GM23248 (cell line): Measurements from ENCODE around the gene PALD1.

Experiments
- EZH2 ChIP-seq: fragments of 200-600 bp; sonication (generic); IDR thresholded peaks from 2 replicates; pipeline ENCODE4 v1.6.1; 2018; ENCODE audit warnings: antibody characterized with exemption, mild to moderate bottlenecking; ENCODE audit not compliant: insufficient read depth, poor library complexity, severe bottlenecking
- EZH2phosphoT487 ChIP-seq: fragments of 200-600 bp; sonication (generic); IDR thresholded peaks from 2 replicates; pipeline ENCODE4 v1.6.1; 2018; ENCODE audit warnings: antibody characterized with exemption, moderate library complexity, mild to moderate bottlenecking, low read depth; ENCODE audit not compliant: insufficient read depth

DNA sequence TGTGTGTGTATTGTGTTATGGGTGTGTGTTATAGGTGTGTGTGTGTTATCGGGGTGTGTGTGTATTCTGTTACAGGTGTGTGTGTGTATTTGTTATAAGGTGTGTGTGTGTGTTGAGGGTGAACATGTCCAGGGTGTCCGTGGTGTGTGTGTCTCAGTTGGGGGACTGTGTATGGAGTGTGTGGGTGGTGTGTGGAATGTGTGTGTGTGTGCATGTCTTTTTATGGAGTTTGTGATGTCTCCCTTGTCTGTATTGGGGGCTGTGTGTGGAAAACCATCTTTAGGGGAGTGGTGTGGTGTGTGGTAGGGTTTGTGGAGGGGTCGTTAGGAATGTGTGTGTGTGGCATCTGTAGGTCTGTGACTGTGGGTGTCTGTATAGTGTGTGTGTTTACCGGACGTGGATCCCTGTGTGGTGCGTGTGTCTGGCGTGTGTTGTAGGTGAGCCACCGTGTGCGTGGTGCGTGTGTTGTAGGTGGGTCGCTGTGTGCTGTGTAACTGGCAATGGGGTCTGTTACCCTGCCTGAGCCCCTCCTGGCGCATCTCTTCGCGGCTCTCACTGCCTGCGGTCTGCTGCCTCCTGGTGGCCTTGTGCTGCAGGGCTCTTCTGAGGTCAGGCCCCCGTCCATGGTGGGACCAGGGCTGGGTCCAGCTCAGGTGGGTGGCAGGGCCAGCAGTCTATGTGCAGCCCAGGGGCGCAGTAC is 61.7 kb downstream of the PALD1 start:
- TF ChIP-seq EZH2 (no peak), EZH2phosphoT487 (no peak)
